GM18870 (cell line): ENCODE measurements around the gene SLC44A5.
"Not testable (repeated sequence)": the region's sequence is repeated elsewhere in the genome, so short reads cannot be mapped to it uniquely, and the experiment has no call there.

Experiments used
- ATAC-seq: cut with Tn5 transposase; IDR thresholded peaks from one replicate; pipeline ENCODE4 v1.9.1; 2021; ENCODE audit warnings: moderate library complexity; ENCODE audit not compliant: unreplicated experiment

SLC44A5 gene

DNA sequence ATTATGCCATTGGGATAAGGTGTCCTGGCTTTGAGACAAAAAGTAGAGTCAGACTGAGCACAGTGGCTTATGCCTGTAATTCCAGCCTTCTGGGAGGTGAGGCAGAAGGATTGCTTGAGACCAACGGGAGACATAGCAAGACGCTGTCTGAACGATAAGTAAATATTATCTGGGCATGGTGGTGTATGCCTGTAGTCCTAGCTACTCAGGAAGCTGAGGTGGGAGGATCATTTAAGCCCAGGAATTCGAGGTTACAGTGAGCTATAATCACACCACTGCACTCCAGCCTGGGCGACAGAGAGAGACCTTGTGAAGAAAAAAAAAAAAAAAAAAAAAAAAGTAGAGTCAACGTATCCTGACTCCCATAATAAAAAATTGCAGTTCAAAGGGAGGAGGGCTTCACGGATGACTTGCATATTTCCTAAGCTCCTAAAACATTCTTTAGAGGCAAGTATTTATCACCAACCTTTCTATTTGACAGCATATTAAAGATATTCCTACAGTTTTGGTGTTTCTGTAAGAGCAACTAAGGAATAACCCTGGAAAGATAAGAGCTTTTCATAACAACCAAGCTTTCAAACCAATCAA lies 141.2 kb downstream of the SLC44A5 start:
- ATAC-seq = no peak

DNA sequence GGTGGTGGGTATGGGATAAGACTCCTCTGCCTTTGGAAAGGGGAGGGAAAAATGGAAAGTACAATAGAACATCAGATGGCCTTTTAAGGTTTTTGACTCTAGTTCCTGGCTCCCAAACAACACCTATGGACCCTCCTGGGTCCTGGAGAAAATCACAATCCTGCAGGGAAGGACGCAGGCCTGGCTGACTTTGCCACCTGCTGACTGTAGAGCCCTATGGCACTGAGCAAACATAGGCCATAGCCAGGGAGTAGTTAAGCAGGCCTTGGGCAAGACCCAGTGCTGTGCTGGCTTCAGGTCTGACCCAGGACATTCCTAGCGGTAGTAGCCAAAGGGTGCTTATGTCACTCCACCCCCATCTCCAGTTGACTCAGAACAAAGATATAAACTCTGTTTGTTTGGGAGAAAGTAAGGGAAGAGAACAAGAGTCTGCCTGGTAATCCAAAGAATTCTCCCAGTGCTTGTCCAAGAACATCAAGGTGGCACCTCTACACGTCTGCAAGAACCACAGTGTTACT lies 149.0 kb downstream of the SLC44A5 start:
- ATAC-seq = no peak

DNA sequence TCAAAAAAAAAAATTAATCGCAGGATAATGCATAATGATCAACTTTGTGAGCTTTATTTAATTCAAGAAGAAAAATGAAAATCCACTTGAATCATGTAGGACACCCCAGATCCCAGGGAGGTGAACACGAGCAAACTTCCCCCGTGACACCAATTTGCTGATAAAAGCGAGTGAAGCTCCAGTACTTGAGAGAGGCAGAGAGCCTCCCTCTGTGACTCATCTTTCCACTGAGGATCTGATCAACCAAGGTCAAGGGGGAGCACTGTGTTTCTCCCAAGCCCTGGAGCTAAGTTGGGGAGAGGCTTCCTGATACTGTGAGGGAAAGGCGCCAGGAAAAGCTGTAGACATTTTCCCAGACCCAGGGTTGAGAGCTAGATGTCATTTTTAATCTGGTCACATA lies 160.9 kb downstream of the SLC44A5 start:
- ATAC-seq = no peak

DNA sequence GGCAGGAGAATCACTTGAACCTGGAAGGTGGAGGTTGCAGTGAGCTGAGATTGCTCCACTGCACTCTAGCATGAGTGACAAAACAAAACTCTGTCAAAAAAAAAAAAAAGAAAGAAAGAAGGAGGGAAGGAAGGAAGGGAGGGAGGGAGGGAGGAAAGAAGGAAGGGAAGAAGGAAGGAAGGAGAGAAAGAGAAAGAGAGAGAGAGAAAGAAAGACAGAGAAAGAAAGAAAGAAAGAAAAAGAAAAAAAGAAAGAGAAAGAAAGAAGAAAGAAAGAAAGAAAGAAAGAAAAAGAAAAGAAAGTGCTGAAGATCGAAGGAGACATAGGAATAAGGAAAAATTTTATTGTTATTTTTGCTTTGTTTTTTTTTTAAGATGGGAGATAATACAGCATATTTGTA lies 166.7 kb downstream of the SLC44A5 start:
- no peak for ATAC-seq

DNA sequence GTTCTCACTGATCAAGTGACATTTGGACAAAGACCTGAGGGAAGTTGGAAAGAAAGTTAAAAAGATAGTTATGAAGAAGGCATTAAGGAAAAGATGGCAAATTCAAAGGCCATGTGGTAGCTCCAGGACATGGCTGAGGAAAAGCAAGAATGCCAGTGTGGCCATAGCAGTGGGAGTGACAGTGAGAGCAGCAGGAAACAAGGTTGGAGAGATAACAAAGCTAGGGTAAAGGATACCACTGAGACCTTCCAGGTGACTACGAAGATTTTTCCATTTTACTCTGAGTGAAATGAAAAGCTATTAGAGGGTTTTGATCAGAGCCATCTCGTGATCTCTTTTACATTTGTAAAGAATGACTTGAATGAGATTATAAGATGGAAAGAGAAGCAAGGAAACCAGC lies 170.6 kb downstream of the SLC44A5 start:
- no peak for ATAC-seq

DNA sequence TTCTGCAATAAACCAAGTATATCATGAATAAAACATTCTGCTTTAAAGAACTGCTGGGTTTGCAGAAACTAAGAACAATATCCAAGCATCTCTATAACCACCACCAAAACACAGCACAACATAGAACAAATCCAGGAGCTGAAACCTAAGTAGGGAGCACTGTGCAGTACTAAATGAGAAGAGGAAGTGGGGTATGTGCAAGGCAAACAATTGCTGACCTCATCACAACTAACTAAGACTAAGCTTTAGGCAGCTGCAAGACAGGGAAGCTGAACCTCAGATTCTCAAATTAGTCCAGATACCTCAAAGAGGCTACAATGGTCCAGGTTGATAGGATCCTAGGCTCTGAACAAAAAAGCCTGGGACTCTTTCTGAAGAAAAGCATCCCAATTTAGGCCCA lies 172.6 kb downstream of the SLC44A5 start:
- ATAC-seq = no peak

DNA sequence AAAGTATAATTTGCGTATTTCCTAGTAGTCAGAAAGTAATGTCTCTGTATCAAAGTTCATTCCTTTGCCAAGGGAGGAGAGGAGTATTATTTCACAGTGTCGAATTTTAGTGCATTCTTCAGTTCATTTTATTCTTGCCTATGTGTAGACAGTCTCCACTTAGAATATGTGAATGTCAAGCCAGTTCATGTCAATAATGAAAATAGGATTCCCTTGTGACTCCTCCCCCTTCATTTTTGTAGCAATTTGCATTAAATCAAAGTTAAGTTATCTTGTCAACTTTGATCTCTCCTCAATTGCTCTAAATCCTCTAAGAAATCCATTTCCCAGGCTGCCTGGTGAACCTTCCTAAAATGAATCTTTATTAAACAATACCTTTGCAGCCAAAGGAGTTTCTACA lies 179.1 kb downstream of the SLC44A5 start:
- ATAC-seq = no peak

DNA sequence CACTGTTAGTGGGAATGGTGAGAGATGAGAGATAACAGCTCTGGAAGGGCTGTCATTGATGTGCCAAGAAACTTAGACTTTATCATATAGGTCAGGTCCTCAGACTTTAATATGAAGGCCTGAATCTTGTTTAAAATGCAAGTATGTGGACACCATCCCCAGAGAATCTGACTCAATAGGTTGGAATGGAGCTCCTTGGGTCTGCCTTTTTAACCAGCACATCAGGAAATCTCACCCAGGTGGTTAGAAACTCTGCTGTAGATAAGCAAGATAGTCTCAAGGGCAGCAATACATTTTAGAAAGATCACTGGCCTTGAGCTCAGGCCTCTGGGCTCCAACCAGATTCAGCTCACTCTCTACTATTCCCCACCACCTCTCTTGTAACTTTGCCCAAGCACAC lies 180.4 kb downstream of the SLC44A5 start:
- ATAC-seq = no peak

DNA sequence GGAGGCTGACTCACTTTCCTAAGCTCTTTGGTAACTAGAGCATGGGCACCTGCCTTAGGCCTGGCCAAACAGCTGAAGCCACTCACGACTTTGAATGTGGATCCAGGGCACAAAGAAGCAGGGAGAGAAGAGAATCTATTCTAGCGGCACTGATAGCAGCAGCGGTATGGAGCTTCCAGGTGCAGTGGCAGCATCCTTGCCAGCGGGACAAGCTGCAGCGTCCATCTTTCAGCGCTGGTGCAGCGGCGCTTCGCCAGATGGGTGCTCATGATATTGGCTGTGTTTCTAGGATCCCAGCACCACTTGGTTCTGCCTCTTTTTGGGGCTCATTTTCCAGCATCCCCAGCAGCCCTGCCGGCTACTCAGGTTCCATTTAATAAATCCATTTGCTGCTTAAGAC lies 184.2 kb downstream of the SLC44A5 start:
- no peak for ATAC-seq

DNA sequence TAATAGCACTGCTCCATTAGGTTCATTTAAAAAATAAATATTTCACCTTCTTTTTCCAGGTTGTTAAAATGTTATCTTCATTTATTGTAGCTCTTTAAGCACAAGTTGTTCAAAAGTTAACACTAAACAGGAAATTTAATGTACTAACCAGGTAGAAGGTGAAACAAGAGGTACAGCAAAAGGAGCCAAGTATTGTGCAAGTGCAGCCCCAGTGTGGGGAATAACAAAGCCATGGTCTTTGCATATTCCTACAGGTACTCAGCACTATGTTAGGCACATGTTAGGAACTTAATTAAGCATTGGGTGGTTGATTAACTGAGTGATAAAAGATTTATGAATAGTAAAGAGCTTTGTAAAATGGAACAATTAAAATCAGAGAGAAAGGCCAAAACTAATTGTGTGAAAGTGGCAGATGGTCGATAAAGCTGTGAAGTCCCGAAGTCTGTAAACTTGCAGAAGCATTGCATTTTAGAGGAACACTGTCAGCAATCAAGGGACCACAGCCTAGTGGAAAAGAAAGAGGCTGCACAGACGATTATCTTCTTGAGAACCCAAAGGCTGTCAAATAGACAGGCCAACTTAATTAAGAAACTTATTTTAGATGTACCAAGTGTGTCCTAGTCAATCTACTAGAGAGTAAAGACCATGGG lies 185.8 kb downstream of the SLC44A5 start:
- ATAC-seq = no peak

DNA sequence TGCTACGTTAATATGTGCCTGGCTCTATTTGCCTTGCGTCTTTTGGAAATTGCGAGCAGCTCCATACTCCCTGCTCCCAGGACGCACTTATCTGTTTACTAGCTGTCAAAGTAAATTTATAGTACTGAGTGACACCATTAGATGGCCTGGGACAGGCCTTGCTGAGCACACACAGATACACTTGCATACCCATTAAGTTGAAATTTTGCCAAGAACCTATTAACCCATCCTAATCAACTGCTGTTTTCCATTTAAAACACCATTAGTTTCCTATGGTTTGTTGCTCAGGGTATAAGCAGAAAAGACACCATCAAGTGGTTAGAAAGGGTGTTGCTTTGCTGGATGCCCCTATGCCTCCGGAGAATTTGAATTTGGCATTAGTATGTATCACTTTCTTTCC lies 187.3 kb downstream of the SLC44A5 start:
- peak; percentile 53 for ATAC-seq

DNA sequence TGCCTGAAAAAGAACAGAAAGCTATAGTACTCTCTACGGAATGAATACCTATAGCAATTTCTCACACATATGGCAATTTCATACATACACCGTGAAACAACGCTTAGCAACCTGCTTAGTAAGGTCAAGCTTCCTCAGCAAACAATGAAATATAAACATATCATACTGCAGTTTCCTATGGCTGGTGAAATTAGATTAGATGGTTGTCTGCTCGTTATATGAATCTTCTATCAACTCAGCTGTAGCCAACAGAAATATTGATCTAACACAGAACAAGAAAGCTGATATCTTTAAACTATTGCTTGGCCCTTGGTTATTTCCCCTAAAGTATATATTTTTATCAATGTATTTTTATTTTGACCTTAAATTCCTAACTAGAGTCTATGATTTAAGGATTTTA lies 187.8 kb downstream of the SLC44A5 start:
- ATAC-seq = no peak

DNA sequence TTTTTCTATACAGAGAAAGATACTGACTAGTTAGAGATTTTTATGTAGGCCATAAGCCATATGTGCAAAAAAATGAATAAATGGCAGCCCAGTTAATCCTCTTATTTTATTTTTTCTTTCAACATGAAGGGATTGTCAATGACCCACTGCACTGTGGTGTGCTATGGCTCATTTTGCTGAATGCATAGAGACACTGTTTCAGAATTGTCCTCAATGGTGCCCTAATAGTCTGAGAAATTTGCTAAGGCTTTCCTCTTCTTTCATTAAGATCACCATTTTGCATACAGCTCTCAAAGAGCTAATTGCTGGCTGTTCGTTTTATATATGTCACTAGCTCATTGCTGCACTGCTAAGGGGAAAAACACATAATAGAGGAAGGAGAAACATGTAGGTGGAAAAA lies 189.5 kb downstream of the SLC44A5 start:
- ATAC-seq = no peak

DNA sequence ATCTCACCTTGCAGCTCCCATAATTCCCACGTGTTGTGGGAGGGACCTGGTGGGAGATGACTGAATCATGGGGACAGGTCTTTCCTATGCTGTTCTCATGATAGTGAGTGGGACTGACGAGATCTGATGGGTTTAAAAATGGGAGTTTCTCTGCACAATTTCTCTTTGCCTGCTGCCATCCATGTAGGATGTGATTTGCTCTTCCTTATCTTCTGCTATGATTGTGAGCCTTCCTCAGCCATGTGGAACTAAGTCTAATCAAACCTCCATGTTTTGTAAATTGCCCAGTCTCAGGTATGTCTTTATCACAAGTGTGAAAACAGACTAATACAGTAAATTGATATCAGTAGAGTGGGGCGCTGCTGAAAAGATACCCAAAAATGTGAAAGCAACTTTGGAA lies 195.7 kb downstream of the SLC44A5 start:
- no peak for ATAC-seq

DNA sequence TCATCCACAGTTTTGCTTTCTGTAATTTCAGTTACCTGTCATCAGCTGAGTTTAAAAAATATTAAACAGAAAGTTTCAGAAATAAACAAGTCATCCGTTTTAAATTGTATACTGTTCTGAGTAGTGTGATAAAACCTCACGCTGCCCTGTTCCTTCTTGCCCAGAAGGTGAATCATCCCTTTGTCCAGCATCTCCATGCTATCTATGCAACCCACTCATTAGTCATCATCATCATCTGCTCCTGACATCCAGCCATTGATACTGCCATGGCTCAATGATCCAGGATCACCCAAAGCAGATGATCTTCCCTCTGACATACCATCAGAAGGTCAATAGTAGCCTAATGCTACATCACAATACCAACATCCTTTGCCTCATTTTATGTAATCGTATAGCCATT lies 198.3 kb downstream of the SLC44A5 start:
- no peak for ATAC-seq

DNA sequence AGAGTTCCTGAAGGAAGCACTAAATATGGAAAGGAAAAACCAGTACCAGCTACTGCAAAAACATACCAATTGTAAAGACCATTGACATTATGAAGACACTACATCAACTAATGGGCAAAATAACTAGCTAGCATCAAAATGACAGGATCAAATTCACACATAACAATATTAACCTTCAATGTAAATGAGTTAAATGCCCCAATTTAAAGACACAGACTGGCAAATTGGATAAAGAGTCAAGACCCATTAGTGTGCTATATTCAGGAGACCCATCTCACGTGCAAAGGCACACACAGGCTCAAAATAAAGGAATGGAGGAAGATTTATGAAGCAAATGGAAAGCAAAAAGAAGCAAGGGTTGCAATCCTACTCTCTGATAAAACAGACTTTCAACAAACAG lies 206.2 kb downstream of the SLC44A5 start:
- not testable (repeated sequence) for ATAC-seq

DNA sequence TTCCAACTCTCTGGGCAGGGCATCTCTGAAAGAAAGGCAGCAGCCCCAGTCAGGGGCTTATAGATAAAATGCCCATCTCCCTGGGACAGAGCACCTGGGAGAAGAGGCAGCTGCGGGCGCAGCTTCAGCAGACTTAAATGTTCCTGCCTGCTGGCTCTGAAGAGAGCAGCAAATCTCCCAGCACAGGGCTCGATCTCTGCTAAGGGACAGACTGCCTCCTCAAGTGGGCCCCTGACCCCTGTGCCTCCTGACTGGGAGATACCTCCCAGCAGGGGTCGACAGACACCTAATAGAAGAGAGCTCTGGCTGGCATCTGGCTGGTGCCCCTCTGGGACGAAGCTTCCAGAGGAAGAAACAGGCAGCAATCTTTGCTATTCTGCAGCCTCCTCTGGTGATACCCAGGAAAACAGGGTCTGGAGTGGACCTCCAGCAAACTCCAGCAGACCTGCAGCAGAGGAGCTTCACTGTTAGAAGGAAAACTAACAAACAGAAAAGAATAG lies 207.7 kb downstream of the SLC44A5 start:
- ATAC-seq = not testable (repeated sequence)

DNA sequence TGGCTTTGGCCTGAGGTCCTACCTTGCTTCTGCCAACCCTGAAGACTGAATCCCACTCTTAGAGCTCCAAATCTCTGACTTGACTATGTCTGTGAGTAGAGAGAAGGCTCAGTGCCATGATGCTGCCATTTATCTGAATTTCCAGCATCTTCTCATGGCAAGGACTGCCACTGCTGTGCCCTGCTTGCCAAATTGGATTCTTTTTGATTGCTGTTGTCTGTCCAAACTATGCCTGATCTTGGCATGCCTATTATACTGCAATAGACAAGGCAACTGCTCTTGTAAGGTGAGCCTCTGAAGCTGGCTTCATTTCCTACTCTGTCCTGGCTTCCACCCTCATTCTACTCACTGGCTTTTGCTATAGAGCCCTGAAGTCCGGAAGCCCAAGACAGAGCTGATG lies 210.2 kb downstream of the SLC44A5 start:
- no peak for ATAC-seq

DNA sequence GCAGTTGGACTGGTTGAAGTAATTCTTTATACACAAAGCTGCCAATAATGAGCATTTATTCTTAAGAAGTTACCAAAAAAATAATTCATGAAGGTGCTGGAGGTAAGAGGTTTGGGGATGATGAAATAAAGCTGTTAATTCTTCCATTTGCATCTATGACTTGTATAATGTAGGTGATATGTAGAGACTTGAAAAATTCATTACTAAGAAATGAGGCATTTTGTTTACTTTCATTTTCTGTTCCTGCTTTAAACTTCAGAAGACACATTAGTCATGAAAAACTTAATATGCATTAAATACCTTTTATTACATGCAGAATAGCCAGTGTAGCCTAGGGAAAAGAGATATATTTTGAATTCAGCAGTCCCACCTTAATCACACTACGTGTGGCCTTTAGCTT lies 214.2 kb downstream of the SLC44A5 start:
- ATAC-seq = no peak

DNA sequence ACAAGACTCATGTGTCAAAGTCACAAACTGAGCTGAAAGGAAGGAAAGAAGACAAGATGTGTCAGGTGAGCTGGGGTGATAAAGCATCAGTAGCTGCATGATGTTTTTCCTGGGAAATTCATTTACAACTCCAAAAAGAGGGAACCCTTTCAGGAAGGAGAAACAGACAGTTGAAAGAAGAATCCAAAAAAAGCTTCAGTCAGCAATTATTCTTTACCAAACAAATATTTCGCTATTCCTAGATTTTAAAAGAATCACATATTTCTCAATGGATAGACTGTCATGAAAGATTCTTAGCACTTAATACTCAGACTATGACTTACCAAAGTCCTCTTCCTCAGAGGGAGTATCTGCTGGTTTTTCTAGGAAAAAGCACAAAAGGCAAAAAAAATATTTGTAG lies 214.7 kb downstream of the SLC44A5 start:
- ATAC-seq = no peak

DNA sequence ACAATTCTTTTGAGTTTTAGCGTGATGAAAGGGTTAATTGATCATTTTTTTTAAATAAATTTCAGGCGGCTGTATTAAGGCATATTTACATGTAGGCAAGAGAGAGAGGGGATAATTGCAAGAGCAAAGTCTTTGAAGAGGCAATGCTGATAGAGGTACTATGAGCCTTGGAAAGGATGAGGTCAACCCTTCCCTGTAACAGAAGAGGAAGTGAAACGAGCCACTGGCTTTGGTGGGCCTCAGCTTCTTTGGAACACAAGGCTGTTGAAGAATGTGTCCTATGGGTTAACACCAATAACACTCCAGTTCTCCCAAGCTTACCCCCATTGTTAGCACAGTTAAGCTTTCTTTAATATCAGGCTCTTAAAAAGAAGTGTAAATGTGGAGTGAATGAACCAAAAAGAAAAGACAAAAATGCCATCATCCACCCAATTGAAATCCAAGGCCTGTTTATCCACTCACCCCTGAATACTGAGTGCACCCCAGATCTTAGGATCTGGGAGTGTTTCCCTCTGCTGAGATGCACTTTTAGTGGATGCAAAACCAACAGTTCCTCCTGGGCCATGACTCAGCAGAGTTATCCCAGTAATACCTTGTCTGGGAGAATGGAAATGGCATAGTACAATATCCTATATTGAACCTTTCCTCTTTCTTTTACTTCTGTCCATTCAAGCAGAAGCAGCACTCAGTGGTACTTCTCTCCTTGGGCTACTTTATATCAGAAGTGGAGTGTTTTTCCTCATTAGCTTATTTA lies 216.4 kb downstream of the SLC44A5 start:
- peak; percentile 45 for ATAC-seq

DNA sequence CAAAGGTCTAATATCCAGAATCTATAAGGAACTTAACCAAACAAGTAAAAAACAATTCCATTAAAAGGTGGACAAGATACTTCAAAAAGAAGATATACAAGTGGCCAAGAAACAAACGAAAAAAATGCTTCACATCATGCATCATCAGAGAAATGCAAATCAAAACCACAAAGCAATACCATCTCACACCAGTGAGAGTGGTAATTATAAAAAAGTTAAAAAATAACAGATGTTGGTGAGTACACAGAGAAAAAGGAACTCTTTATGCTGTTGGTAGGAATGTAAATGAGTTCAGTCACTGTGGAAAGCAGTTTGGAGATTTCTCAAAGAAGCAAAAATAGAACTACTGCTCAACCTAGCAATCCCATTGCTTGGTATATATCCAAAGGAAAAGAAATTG lies 218.6 kb downstream of the SLC44A5 start:
- ATAC-seq = peak; percentile 96
